Measurements from ENCODE around the gene CNEP1R1.

DNA sequence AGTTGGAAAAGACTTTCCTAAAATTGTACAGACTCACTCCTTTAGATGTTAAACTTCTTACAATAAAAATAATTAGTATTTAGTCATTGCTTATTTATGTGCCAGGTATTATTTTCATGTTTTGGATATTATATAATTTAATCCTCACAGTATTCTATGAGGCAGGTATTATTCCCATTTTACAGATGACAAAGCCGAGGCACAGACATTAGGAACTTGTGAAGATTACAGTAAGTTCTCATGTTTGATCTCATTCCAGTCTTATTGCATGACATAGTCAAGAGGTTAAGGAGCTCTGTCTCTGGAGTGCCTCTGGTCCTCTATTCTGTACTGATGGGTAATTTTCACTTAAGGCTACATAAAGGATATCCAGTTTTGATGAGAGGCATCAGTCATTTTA, 44.0 kb downstream of the CNEP1R1 start:
- TF ChIP-seq SMARCA5 (IDR thresholded peaks at IDR 0.05) (no peak), NR2C2 (IDR thresholded peaks at IDR 0.05; ENCODE audit: borderline replicate concordance, control insufficient read depth, insufficient read length, low read depth) (no peak), BHLHE40 (IDR thresholded peaks at IDR 0.05; ENCODE audit: borderline replicate concordance in 1 of 2, low read depth in 2 of 2, low read length in 1 of 2) (no peak), EZH2 (IDR thresholded peaks at IDR 0.05; ENCODE audit: borderline replicate concordance, control insufficient read depth, low read depth, low read length) (no peak), SP1 (IDR thresholded peaks at IDR 0.05; ENCODE audit: low read depth, low read length) (no peak)
- TF ChIP-seq, protein P1, sequence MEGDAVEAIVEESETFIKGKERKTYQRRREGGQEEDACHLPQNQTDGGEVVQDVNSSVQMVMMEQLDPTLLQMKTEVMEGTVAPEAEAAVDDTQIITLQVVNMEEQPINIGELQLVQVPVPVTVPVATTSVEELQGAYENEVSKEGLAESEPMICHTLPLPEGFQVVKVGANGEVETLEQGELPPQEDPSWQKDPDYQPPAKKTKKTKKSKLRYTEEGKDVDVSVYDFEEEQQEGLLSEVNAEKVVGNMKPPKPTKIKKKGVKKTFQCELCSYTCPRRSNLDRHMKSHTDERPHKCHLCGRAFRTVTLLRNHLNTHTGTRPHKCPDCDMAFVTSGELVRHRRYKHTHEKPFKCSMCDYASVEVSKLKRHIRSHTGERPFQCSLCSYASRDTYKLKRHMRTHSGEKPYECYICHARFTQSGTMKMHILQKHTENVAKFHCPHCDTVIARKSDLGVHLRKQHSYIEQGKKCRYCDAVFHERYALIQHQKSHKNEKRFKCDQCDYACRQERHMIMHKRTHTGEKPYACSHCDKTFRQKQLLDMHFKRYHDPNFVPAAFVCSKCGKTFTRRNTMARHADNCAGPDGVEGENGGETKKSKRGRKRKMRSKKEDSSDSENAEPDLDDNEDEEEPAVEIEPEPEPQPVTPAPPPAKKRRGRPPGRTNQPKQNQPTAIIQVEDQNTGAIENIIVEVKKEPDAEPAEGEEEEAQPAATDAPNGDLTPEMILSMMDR (IDR thresholded peaks at IDR 0.05 in 2 of 3, conservative IDR thresholded peaks at IDR 0.05 in 1 of 3; ENCODE audit: control insufficient read depth in 2 of 3, extremely low read depth in 1 of 3, insufficient read depth in 1 of 3, low read depth in 3 of 3, low read length in 3 of 3): no peak
- TF ChIP-seq, protein P2, sequence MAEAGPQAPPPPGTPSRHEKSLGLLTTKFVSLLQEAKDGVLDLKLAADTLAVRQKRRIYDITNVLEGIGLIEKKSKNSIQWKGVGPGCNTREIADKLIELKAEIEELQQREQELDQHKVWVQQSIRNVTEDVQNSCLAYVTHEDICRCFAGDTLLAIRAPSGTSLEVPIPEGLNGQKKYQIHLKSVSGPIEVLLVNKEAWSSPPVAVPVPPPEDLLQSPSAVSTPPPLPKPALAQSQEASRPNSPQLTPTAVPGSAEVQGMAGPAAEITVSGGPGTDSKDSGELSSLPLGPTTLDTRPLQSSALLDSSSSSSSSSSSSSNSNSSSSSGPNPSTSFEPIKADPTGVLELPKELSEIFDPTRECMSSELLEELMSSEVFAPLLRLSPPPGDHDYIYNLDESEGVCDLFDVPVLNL (IDR thresholded peaks at IDR 0.05; ENCODE audit: low read depth, low read length): no peak
